K562 treated with DMSO at 1 percent for 4 hours (cell line): ENCODE data around the gene CLDN7. TPM values are rescaled to one million over a fixed set of nuclear protein-coding genes. Genes with fewer than 3 reads are reported as not detected.

Experiments
- total RNA-seq: library from RNA; unstranded; fragments of 300-600 nt; gene quantifications from 2 replicates; pipeline ENCODE4 v1.2.3, GENCODE V29; 2022; ENCODE audit not compliant: insufficient read depth

Gene CLDN7
- total RNA-seq = 20.0 and 29.2 TPM in 2 replicates

GRCh38 chr17:7262192-7262934 is at the start of gene CLDN7:
Gene CLDN7 (minus strand): TSS chr17:7262478. CDS start chr17:7262043, 435 bp downstream.

GRCh38 chr17:7306911-7307685 is 44.8 kb upstream of the CLDN7 start, which contains the start of gene EIF5A:
Gene EIF5A (plus strand): TSS chr17:7307628. CDS start chr17:7309636, 2,008 bp downstream.

GRCh38 chr17:7294614-7295153 is 32.4 kb upstream of the CLDN7 start, which contains the start of gene YBX2:
Gene YBX2 (minus strand): TSS chr17:7294639. CDS start chr17:7294500, 139 bp downstream.

GRCh38 chr17:7281074-7281952 is 19.0 kb upstream of the CLDN7 start, which contains the start of gene SLC2A4:
Gene SLC2A4 (plus strand): TSS chr17:7281718. CDS start chr17:7281935, 217 bp downstream.

GRCh38 chr17:7252176-7253043 is 9.9 kb downstream of the CLDN7 start, which contains the start of gene ELP5:
Gene ELP5 (plus strand): TSS chr17:7252215. CDS start chr17:7252551, 336 bp downstream.

GRCh38 chr17:7251661-7252175 is 10.6 kb downstream of the CLDN7 start, which contains the start of gene CTDNEP1:
Gene CTDNEP1 (minus strand): TSS chr17:7251734. CDS start chr17:7251296, 438 bp downstream.

GRCh38 chr17:7241783-7242716 is 20.2 kb downstream of the CLDN7 start, which contains the start of gene GABARAP:
Gene GABARAP (minus strand): TSS chr17:7242449. CDS start chr17:7242330, 119 bp downstream.

GRCh38 chr17:7239091-7240027 is 22.9 kb downstream of the CLDN7 start, which contains the start of gene PHF23:
Gene PHF23 (minus strand): TSS chr17:7239457. CDS start chr17:7239279, 178 bp downstream.

GRCh38 chr17:7234083-7234951 is 28.0 kb downstream of the CLDN7 start, which contains the start of gene DVL2:
Gene DVL2 (minus strand): TSS chr17:7234517. CDS start chr17:7234262, 255 bp downstream.

GRCh38 chr17:7219812-7220592 is 42.3 kb downstream of the CLDN7 start, which contains the start of the genes ACADVL and DLG4:
Gene ACADVL (plus strand): TSS chr17:7219938. CDS start chr17:7219985, 47 bp downstream.
Gene DLG4 (minus strand): TSS chr17:7219836.

Other genes with a start within 250 kb of the CLDN7 start
- 351 TPM in 2 replicates for gene RNASEK, start 249.9 kb downstream of the CLDN7 start, total RNA-seq
- 0.58 and 0.67 TPM in 2 replicates for gene BCL6B, start 239.4 kb downstream of the CLDN7 start, total RNA-seq
- 1.3 and 3.5 TPM in 2 replicates for gene SLC16A13, start 226.5 kb downstream of the CLDN7 start, total RNA-seq
- gene SLC16A11, start 218.4 kb downstream of the CLDN7 start, total RNA-seq = not detected in 2 replicates
- gene CLEC10A, start 182.2 kb downstream of the CLDN7 start, total RNA-seq = not detected in 2 replicates
- gene ASGR2, start 147.7 kb downstream of the CLDN7 start, total RNA-seq = not detected in 2 replicates
- gene ASGR1, start 83.1 kb downstream of the CLDN7 start, total RNA-seq = 0.52 TPM in 1 of 2 replicates, not detected in the other
- gene DLG4, start 42.6 kb downstream of the CLDN7 start, total RNA-seq = 5.6 and 7.8 TPM in 2 replicates
- 284 and 290 TPM in 2 replicates for gene ACADVL, start 42.5 kb downstream of the CLDN7 start, total RNA-seq
- 46.3 and 47.3 TPM in 2 replicates for gene DVL2, start 28.0 kb downstream of the CLDN7 start, total RNA-seq
- gene PHF23, start 23.0 kb downstream of the CLDN7 start, total RNA-seq = 11.3 and 15.0 TPM in 2 replicates
- 256 and 265 TPM in 2 replicates for gene GABARAP, start 20.0 kb downstream of the CLDN7 start, total RNA-seq
- 77.2 and 80.6 TPM in 2 replicates for gene CTDNEP1, start 10.7 kb downstream of the CLDN7 start, total RNA-seq
- 46.9 and 57.4 TPM in 2 replicates for gene ELP5, start 10.3 kb downstream of the CLDN7 start, total RNA-seq
- gene SLC2A4, start 19.2 kb upstream of the CLDN7 start, total RNA-seq = 0.82 TPM in 1 of 2 replicates, not detected in the other
- gene YBX2, start 32.2 kb upstream of the CLDN7 start, total RNA-seq = not detected in 2 replicates
- gene EIF5A, start 45.1 kb upstream of the CLDN7 start, total RNA-seq = 354 and 384 TPM in 2 replicates
- gene GPS2, start 52.9 kb upstream of the CLDN7 start, total RNA-seq = 45.5 and 46.9 TPM in 2 replicates
- 8.2 and 13.1 TPM in 2 replicates for gene NEURL4, start 66.9 kb upstream of the CLDN7 start, total RNA-seq
- 4.5 and 5.4 TPM in 2 replicates for gene ACAP1, start 74.1 kb upstream of the CLDN7 start, total RNA-seq
- 3.2 and 4.3 TPM in 2 replicates for gene KCTD11, start 89.7 kb upstream of the CLDN7 start, total RNA-seq
- gene TMEM95, start 92.7 kb upstream of the CLDN7 start, total RNA-seq = not detected in 2 replicates
- gene TNK1, start 118.6 kb upstream of the CLDN7 start, total RNA-seq = 7.3 and 8.2 TPM in 2 replicates
- gene PLSCR3, start 132.0 kb upstream of the CLDN7 start, total RNA-seq = 7.7 and 10.7 TPM in 2 replicates
- 43.4 and 70.5 TPM in 2 replicates for gene TMEM256, start 141.6 kb upstream of the CLDN7 start, total RNA-seq
- gene NLGN2, start 145.4 kb upstream of the CLDN7 start, total RNA-seq = 7.1 and 11.9 TPM in 2 replicates
- not detected in 2 replicates for gene SPEM1, start 157.8 kb upstream of the CLDN7 start, total RNA-seq
- not detected in 2 replicates for gene SPEM2, start 163.1 kb upstream of the CLDN7 start, total RNA-seq
- gene SPEM3, start 166.4 kb upstream of the CLDN7 start, total RNA-seq = not detected in 2 replicates
- gene TMEM102, start 173.0 kb upstream of the CLDN7 start, total RNA-seq = 6.8 and 6.9 TPM in 2 replicates
- 5.7 and 9.0 TPM in 2 replicates for gene FGF11, start 177.0 kb upstream of the CLDN7 start, total RNA-seq
- 8.1 and 9.3 TPM in 2 replicates for gene CHRNB1, start 182.6 kb upstream of the CLDN7 start, total RNA-seq
- 3.2 TPM in 2 replicates for gene ZBTB4, start 217.2 kb upstream of the CLDN7 start, total RNA-seq
- gene SLC35G6, start 219.0 kb upstream of the CLDN7 start, total RNA-seq = not detected in 2 replicates
- 59.8 and 69.8 TPM in 2 replicates for gene POLR2A, start 221.9 kb upstream of the CLDN7 start, total RNA-seq